ENCODE data around the gene CIT. TPM values are rescaled to one million over a fixed set of nuclear protein-coding genes. Genes with fewer than 3 reads are reported as not detected.

CIT gene
- total and polyA plus RNA-seq, 9 of the 15 experiments (the other 6 are each of a cell fraction or from before 2014, with no cell fraction given): 1.1 to 46.7 (median 21.3) TPM

GRCh38 chr12:119711693-119712092, 165.4 kb downstream of the CIT start:
- Histone ChIP-seq H4K20me1 (replicated peaks; ENCODE audit: control insufficient read depth, insufficient read depth, low read length) (no peaks in the 10 kb centered on the region), H3K4me1 (replicated peaks in 1 of 2; ENCODE audit: control insufficient read depth in 2 of 2, insufficient read depth in 2 of 2, low read length in 2 of 2) (0 out of 5 replicates have a peak, but pooled peaks cover 0 to 2% of the 10 kb centered on the region in 2 experiments), H3K36me3 (ENCODE audit: control insufficient read depth, insufficient read depth, low read length) (peaks cover 88% of the 10 kb centered on the region), H2AFZ (ENCODE audit: low read depth, low read length) (no peak overlapping the region), H3K27ac (ENCODE audit: extremely low read depth, low read depth, low read length) (no peak overlapping the region), H3K4me3 (no peak overlapping the region), H3K9me3 (replicated peaks; ENCODE audit: control insufficient read depth, insufficient read depth, low read depth, low read length) (no peaks in the 10 kb centered on the region), H3K4me2 (ENCODE audit: insufficient read depth, low read length) (no peak overlapping the region), H3K79me2 (ENCODE audit: control insufficient read depth, insufficient read depth, low read length) (no peaks in the 10 kb centered on the region), H3K27me3 (ENCODE audit: control insufficient read depth in 2 of 2, insufficient read depth in 2 of 2, low read length in 2 of 2) (no peaks in the 10 kb centered on the region), H3K9ac (ENCODE audit: insufficient read depth in 1 of 2, low read depth in 2 of 2, low read length in 2 of 2) (no peak overlapping the region), H3K9me1 (ENCODE audit: control insufficient read depth, insufficient read depth, low read length) (no peaks in the 10 kb centered on the region)
- no TSS peak for BruUV-seq (replicated peaks)
- intact Hi-C loops (cut with micrococcal nuclease): no loop called here
- in situ Hi-C loops (cut with MboI): no loop called here
- ChIA-PET POLR2A (interaction anchor here (0.6 to 1.2 kb wide), 2 partner anchors 30 to 337 kb away, joined by 3 read pairs; no protein-coding TSS in a partner anchor), CTCF (ENCODE audit: low intra/inter-chr PET ratio) (no interaction called here)
- 100% methylated on average over 4 of the region's 4 CpGs for WGBS (ENCODE audit: insufficient coverage, low coverage, missing lambda C conversion rate)
- TF ChIP-seq MCM2 (IDR thresholded peaks at IDR 0.05; ENCODE audit: low read depth): no peak
- peak; percentile 24; the same call in 1 of the 2 replicates for TF ChIP-seq ZNF121 (CRISPR knock-in tag; conservative IDR thresholded peaks at IDR 0.05)
- no peak for DNase-seq (ENCODE audit: extremely low read depth in 1 of 4, low spot score in 3 of 4)
- no peak for ATAC-seq
- FAIRE-seq: no peak

GRCh38 chr12:119710965-119711551, 166.1 kb downstream of the CIT start:
- Histone ChIP-seq H3K4me2 (ENCODE audit: insufficient read depth, low read length) (no peak overlapping the region), H3K36me3 (ENCODE audit: control insufficient read depth, insufficient read depth, low read length) (peaks cover 84% of the 10 kb centered on the region), H2AFZ (ENCODE audit: low read depth, low read length) (no peak overlapping the region), H3K9ac (ENCODE audit: insufficient read depth in 1 of 2, low read depth in 2 of 2, low read length in 2 of 2) (no peak overlapping the region), H3K27ac (ENCODE audit: extremely low read depth, low read depth, low read length) (no peak overlapping the region), H3K9me3 (replicated peaks; ENCODE audit: control insufficient read depth, insufficient read depth, low read depth, low read length) (no peaks in the 10 kb centered on the region), H3K4me3 (no peak overlapping the region), H3K27me3 (ENCODE audit: control insufficient read depth in 2 of 2, insufficient read depth in 2 of 2, low read length in 2 of 2) (no peaks in the 10 kb centered on the region), H3K4me1 (replicated peaks in 1 of 2; ENCODE audit: control insufficient read depth in 2 of 2, insufficient read depth in 2 of 2, low read length in 2 of 2) (no peaks in the 10 kb centered on the region), H3K9me1 (ENCODE audit: control insufficient read depth, insufficient read depth, low read length) (no peaks in the 10 kb centered on the region), H3K79me2 (ENCODE audit: control insufficient read depth, insufficient read depth, low read length) (no peaks in the 10 kb centered on the region), H4K20me1 (replicated peaks; ENCODE audit: control insufficient read depth, insufficient read depth, low read length) (no peaks in the 10 kb centered on the region)
- BruUV-seq (replicated peaks): TSS peak; percentile 13
- FAIRE-seq (no peak), DNase-seq (ENCODE audit: extremely low read depth in 1 of 4, low spot score in 3 of 4) (no peak), ATAC-seq (no peak)
- POLR2A ChIA-PET: interaction anchor here (0.6 to 1.5 kb wide), 6 partner anchors 9 to 338 kb away, joined by 3 to 8 read pairs (median 3); no protein-coding TSS in a partner anchor
- CTCF ChIA-PET (ENCODE audit: low intra/inter-chr PET ratio): no interaction called here
- 87% methylated on average over 14 of the region's 15 CpGs for WGBS (ENCODE audit: insufficient coverage, low coverage, missing lambda C conversion rate)
- intact Hi-C loops (cut with micrococcal nuclease) (no loop called here), in situ Hi-C loops (cut with MboI) (no loop called here)
- TF ChIP-seq SP1 (CRISPR knock-in tag; IDR thresholded peaks at IDR 0.05) (no peak), ELF1 (tag; IDR thresholded peaks at IDR 0.05) (no peak), RB1 (IDR thresholded peaks at IDR 0.05; ENCODE audit: low read depth) (no peak), PATZ1 (CRISPR knock-in tag; IDR thresholded peaks at IDR 0.05; ENCODE audit: borderline replicate concordance) (no peak), KHSRP (IDR thresholded peaks at IDR 0.05) (no peak), PREB (CRISPR knock-in tag; IDR thresholded peaks at IDR 0.05) (no peak), STAT5A (IDR thresholded peaks at IDR 0.05; ENCODE audit: borderline replicate concordance, low read length) (no peak), E2F1 (CRISPR knock-in tag; IDR thresholded peaks at IDR 0.05) (no peak), TAF1 (IDR thresholded peaks at IDR 0.05; ENCODE audit: control insufficient read depth, extremely low read depth, insufficient read depth, low read length, severe bottlenecking) (no peak), POLR2B (IDR thresholded peaks at IDR 0.05; ENCODE audit: low read depth, partially characterized antibody) (no peak)

Data from K562 (cell line).